NOMO-1 treated with DMSO at 0.1 percent for 48 hours (cell line): ENCODE data around the gene CLCNKB.

Experiments
- DNase-seq: peaks from one replicate; lab custom pipeline; 2025; ENCODE audit not compliant: unreplicated experiment; lab: John Stamatoyannopoulos, UW

CLCNKB gene

GRCh38 chr1:16091296-16091695 is 47.7 kb downstream of the CLCNKB start:
- no peak for DNase-seq

GRCh38 chr1:16092097-16092922 is 48.7 kb downstream of the CLCNKB start:
- no peak for DNase-seq

GRCh38 chr1:16092923-16093511 is 49.4 kb downstream of the CLCNKB start:
- no peak for DNase-seq

- no peak for DNase-seq
Measured at GRCh38 chr1:16093611-16094010, 50.0 kb downstream of the CLCNKB start.

GRCh38 chr1:16094453-16095158 is 51.0 kb downstream of the CLCNKB start:
- DNase-seq, result no peak

- no peak for DNase-seq
Measured at GRCh38 chr1:16095447-16095846, 51.9 kb downstream of the CLCNKB start.

GRCh38 chr1:16099412-16099811 is 55.8 kb downstream of the CLCNKB start:
- no peak for DNase-seq

GRCh38 chr1:16101623-16102022 is 58.0 kb downstream of the CLCNKB start:
- DNase-seq, result no peak
